ENCODE results near the gene PLXNA2. TPM values are rescaled to one million over a fixed set of nuclear protein-coding genes. Genes with fewer than 3 reads are reported as not detected.

PLXNA2 gene
- total RNA-seq, 1 experiment from 2014 or later, result 10.2 TPM

DNA sequence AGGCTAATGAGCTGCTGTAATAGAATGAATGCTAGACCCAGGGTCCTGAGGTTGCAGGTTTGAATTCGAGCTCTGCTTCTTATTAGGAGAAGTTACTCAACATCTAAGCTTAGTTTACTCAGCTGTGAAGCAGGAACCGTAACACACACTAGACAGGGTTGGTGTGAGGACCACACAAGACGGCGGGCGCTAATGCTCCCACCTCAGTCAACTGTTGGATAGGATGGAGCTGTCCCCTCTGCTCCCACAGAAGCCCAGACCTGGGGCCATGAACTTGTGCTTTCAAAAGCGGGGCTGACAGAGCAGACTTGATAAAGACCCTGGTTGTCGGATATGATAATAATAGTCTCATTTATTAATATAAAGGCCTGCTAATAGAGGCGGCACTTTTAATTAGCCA, 234.9 kb downstream of the PLXNA2 start:
- Histone ChIP-seq H3K9me2 (ENCODE audit: insufficient read depth) (no peaks in the 10 kb centered on the region), H3K4me2 (no peak overlapping the region), H2AFZ (no peak overlapping the region), H3K27me3 (ENCODE audit: insufficient read depth, low read depth) (no peaks in the 10 kb centered on the region), H3K79me2 (ENCODE audit: low read depth) (no peaks in the 10 kb centered on the region), H4K20me1 (ENCODE audit: insufficient read depth) (no peaks in the 10 kb centered on the region), H3K4me1 (replicated peaks; ENCODE audit: insufficient read depth) (no peaks in the 10 kb centered on the region), H3K9me3 (ENCODE audit: insufficient read depth, low read depth) (peaks cover 6% of the 10 kb centered on the region; the same call in 1 of the 2 replicates), H3K27ac (no peak overlapping the region), H3K36me3 (ENCODE audit: low read depth) (no peaks in the 10 kb centered on the region), H3F3A (ENCODE audit: insufficient read depth, low read depth) (no peaks in the 10 kb centered on the region), H3K4me3 (no peak overlapping the region)
- BruUV-seq (replicated peaks), result no TSS peak
- intact Hi-C loops (cut with micrococcal nuclease; ENCODE audit: unreplicated experiment), result no loop called here
- no peak for TF ChIP-seq EZH2 (IDR thresholded peaks at IDR 0.05; ENCODE audit: low read depth)
- TF ChIP-seq, protein P1, sequence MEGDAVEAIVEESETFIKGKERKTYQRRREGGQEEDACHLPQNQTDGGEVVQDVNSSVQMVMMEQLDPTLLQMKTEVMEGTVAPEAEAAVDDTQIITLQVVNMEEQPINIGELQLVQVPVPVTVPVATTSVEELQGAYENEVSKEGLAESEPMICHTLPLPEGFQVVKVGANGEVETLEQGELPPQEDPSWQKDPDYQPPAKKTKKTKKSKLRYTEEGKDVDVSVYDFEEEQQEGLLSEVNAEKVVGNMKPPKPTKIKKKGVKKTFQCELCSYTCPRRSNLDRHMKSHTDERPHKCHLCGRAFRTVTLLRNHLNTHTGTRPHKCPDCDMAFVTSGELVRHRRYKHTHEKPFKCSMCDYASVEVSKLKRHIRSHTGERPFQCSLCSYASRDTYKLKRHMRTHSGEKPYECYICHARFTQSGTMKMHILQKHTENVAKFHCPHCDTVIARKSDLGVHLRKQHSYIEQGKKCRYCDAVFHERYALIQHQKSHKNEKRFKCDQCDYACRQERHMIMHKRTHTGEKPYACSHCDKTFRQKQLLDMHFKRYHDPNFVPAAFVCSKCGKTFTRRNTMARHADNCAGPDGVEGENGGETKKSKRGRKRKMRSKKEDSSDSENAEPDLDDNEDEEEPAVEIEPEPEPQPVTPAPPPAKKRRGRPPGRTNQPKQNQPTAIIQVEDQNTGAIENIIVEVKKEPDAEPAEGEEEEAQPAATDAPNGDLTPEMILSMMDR (conservative IDR thresholded peaks at IDR 0.05), result no peak
- no peak for DNase-seq
- POLR2A ChIA-PET (ENCODE audit: unreplicated experiment), result no interaction called here
- CTCF ChIA-PET, result no interaction called here

DNA sequence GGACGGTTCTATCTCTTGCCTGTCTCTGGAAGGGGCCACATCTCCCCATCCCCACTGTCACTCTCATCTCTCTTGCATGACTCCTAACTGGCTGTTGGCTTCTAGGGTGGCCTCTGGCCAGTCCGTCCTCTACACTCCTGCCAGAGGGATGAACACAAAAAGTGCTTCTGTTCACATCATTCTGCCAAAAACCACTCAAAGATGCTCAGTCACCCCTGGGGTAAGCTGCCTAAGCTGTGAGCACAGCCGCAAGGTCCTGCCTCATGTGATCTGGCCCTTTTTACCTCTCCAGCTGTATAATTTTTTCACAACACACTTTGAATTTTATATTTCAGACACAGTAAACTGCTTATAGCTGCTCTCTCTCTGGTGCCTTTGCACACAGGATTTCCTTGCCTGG, 235.7 kb downstream of the PLXNA2 start:
- no TSS peak for BruUV-seq (replicated peaks)
- Histone ChIP-seq H4K20me1 (ENCODE audit: insufficient read depth) (no peaks in the 10 kb centered on the region), H3K9me2 (ENCODE audit: insufficient read depth) (no peaks in the 10 kb centered on the region), H3K4me1 (replicated peaks; ENCODE audit: insufficient read depth) (no peaks in the 10 kb centered on the region), H3K36me3 (ENCODE audit: low read depth) (no peaks in the 10 kb centered on the region), H3K4me3 (no peak overlapping the region), H2AFZ (no peak overlapping the region), H3K27ac (no peak overlapping the region), H3F3A (ENCODE audit: insufficient read depth, low read depth) (no peaks in the 10 kb centered on the region), H3K27me3 (ENCODE audit: insufficient read depth, low read depth) (no peaks in the 10 kb centered on the region), H3K79me2 (ENCODE audit: low read depth) (no peaks in the 10 kb centered on the region), H3K9me3 (ENCODE audit: insufficient read depth, low read depth) (peaks cover 6% of the 10 kb centered on the region; the same call in 1 of the 2 replicates), H3K4me2 (no peak overlapping the region)
- ChIA-PET CTCF (interaction anchor here (0.7 kb wide), 1 partner anchor 235 kb away, joined by 3 read pairs; the partner anchor contains the start of gene PLXNA2), POLR2A (ENCODE audit: unreplicated experiment) (no interaction called here)
- DNase-seq, result no peak
- intact Hi-C loops (cut with micrococcal nuclease; ENCODE audit: unreplicated experiment), result no loop called here
- TF ChIP-seq, protein P1 (conservative IDR thresholded peaks at IDR 0.05), result no peak
- no peak for TF ChIP-seq EZH2 (IDR thresholded peaks at IDR 0.05; ENCODE audit: low read depth)

DNA sequence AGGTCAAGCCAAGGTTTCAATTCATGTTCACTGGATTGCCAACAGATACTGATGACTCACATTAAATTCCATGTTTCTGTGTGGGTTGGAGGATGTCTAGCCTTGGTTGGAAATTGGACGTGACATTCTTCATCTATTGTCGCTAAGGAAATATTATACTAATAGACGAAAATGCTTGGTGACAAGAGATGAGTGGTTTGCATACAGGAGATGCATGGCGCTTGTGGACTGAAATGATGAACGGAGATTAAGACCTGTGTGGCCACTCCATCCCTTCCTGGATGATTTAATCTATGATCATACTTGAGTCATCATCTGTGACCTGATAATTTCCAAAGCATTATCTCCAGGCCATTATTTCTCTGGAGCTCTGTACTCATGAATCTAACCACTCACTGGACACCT, 236.2 kb downstream of the PLXNA2 start:
- POLR2A ChIA-PET (ENCODE audit: unreplicated experiment), result no interaction called here

More for the DNA sequence above, 236.2 kb downstream of the PLXNA2 start:
- Histone ChIP-seq H3F3A (ENCODE audit: insufficient read depth, low read depth) (no peaks in the 10 kb centered on the region), H3K4me1 (replicated peaks; ENCODE audit: insufficient read depth) (no peaks in the 10 kb centered on the region), H3K79me2 (ENCODE audit: low read depth) (no peaks in the 10 kb centered on the region), H3K9me3 (ENCODE audit: insufficient read depth, low read depth) (peaks cover 6% of the 10 kb centered on the region; the same call in 1 of the 2 replicates), H3K4me3 (no peak overlapping the region), H3K27ac (no peak overlapping the region), H3K9me2 (ENCODE audit: insufficient read depth) (no peaks in the 10 kb centered on the region), H2AFZ (no peak overlapping the region), H3K36me3 (ENCODE audit: low read depth) (no peaks in the 10 kb centered on the region), H4K20me1 (ENCODE audit: insufficient read depth) (no peaks in the 10 kb centered on the region), H3K4me2 (no peak overlapping the region), H3K27me3 (ENCODE audit: insufficient read depth, low read depth) (no peaks in the 10 kb centered on the region)
- no peak for TF ChIP-seq EZH2 (IDR thresholded peaks at IDR 0.05; ENCODE audit: low read depth)
- TF ChIP-seq, protein P1 (conservative IDR thresholded peaks at IDR 0.05), result no peak
- no peak for DNase-seq
- intact Hi-C loops (cut with micrococcal nuclease; ENCODE audit: unreplicated experiment), result no loop called here
- BruUV-seq (replicated peaks), result no TSS peak
- CTCF ChIA-PET, result interaction anchor here (0.7 kb wide), 1 partner anchor 236 kb away, joined by 3 read pairs; the partner anchor contains the start of gene PLXNA2

Measured in PC-9 (cell line).